ENCODE measurements around the gene RELCH. TPM values are rescaled to one million over a fixed set of nuclear protein-coding genes. Genes with fewer than 3 reads are reported as not detected.
A peak's percentile ranks its signal among the peaks of the same experiment; 100 is the strongest.

RELCH gene
- total RNA-seq, 2 donors from 2014 or later, result 36.0 to 48.9 TPM

DNA sequence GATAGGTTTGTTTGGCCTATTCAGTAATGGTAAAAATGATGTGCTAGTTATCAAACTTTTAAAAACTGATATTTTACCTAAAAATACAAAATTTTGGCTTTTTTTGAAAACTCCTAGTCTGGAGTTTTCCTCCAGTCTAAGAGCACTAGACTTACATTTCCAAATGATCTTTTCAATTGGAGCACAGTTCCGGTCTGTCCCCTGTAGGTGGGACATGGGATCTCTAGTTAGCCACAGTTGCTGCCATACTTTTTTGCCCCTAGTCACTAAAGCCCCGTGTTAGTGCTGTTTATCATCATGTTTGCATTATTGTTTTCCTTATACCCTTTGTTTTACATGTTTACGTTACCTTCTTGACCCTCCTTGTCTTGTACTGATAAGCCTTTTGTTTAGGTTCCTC lies 52.4 kb downstream of the RELCH start:
- ATAC-seq (ENCODE audit: insufficient number of reproducible peaks, low FRiP score, low read depth) (no peak), DNase-seq (ENCODE audit: low spot score) (no peak)
- no peaks in the 10 kb centered on the region for H3K36me3 ChIP-seq
- no peaks in the 10 kb centered on the region for H3K9me3 ChIP-seq
- TF ChIP-seq, protein P1, sequence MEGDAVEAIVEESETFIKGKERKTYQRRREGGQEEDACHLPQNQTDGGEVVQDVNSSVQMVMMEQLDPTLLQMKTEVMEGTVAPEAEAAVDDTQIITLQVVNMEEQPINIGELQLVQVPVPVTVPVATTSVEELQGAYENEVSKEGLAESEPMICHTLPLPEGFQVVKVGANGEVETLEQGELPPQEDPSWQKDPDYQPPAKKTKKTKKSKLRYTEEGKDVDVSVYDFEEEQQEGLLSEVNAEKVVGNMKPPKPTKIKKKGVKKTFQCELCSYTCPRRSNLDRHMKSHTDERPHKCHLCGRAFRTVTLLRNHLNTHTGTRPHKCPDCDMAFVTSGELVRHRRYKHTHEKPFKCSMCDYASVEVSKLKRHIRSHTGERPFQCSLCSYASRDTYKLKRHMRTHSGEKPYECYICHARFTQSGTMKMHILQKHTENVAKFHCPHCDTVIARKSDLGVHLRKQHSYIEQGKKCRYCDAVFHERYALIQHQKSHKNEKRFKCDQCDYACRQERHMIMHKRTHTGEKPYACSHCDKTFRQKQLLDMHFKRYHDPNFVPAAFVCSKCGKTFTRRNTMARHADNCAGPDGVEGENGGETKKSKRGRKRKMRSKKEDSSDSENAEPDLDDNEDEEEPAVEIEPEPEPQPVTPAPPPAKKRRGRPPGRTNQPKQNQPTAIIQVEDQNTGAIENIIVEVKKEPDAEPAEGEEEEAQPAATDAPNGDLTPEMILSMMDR (IDR thresholded peaks at IDR 0.05), result no peak
- H3K4me1 ChIP-seq (ENCODE audit: control insufficient read depth in 1 of 2, low read depth in 2 of 2), result no peaks in the 10 kb centered on the region
- H3K27ac ChIP-seq, result no peak overlapping the region
- no peak overlapping the region for H3K4me3 ChIP-seq
- H3K27me3 ChIP-seq (replicated peaks; ENCODE audit: insufficient read depth), result no peaks in the 10 kb centered on the region

DNA sequence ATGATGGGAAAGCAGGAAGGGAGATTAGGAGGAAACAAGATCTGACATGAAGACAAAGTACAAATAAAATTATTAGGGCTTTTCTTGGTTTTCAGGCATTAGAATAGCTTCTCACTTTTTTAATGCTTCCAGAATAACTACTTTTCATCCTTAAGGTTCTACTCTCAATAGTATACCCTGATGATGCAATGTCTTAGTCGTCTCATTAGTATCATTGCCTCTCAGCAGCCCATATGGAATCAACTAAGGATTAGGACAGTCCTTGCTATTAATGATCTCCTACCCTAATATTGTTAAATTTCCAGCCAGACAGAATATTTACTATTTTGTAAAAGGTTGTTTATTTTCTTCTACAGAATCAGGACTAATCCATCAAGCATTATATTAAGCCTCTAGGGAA lies 55.9 kb downstream of the RELCH start:
- Histone ChIP-seq H3K36me3 (no peaks in the 10 kb centered on the region), H3K27ac (no peak overlapping the region), H3K4me3 (no peak overlapping the region), H3K9me3 (no peaks in the 10 kb centered on the region), H3K27me3 (replicated peaks; ENCODE audit: insufficient read depth) (no peaks in the 10 kb centered on the region), H3K4me1 (ENCODE audit: control insufficient read depth in 1 of 2, low read depth in 2 of 2) (peaks cover 22 to 23% of the 10 kb centered on the region in 2 donors)
- TF ChIP-seq, protein P1 (IDR thresholded peaks at IDR 0.05), result no peak
- no peak for DNase-seq (ENCODE audit: low spot score)
- no peak for ATAC-seq (ENCODE audit: insufficient number of reproducible peaks, low FRiP score, low read depth)

GRCh38 chr18:62245177-62245576 lies 58.1 kb downstream of the RELCH start:
- Histone ChIP-seq H3K4me1 (ENCODE audit: control insufficient read depth in 1 of 2, low read depth in 2 of 2) (peaks cover 28 to 30% of the 10 kb centered on the region in 2 donors), H3K36me3 (no peaks in the 10 kb centered on the region), H3K27me3 (replicated peaks; ENCODE audit: insufficient read depth) (no peaks in the 10 kb centered on the region), H3K27ac (no peak overlapping the region), H3K9me3 (no peaks in the 10 kb centered on the region), H3K4me3 (no peak overlapping the region)
- DNase-seq (ENCODE audit: low spot score) (no peak), ATAC-seq (ENCODE audit: insufficient number of reproducible peaks, low FRiP score, low read depth) (no peak)
- TF ChIP-seq, protein P1 (IDR thresholded peaks at IDR 0.05), result no peak

DNA sequence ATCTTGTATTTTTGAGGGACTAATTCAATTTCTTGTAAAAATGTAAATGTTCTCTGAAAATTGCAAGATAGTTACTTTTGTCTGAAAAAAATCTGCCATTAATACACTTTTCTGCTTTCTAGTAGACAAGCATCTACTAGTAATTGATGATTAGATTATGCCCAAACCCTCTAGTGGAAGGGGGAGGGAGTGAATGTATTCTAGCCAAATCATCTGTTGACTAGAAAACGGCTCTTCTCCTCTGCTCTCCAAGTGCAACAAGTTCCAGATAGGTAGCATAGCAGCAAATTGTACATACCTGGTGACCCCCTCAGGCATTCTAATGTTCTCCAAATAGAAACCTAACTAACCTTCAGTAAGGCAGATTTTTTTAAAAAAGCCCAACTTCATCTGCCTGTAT lies 58.6 kb downstream of the RELCH start:
- Histone ChIP-seq H3K36me3 (no peaks in the 10 kb centered on the region), H3K27me3 (replicated peaks; ENCODE audit: insufficient read depth) (no peaks in the 10 kb centered on the region), H3K27ac (peak overlapping the region; percentile 43 to 61), H3K9me3 (no peaks in the 10 kb centered on the region), H3K4me1 (ENCODE audit: control insufficient read depth in 1 of 2, low read depth in 2 of 2) (peaks cover 28 to 30% of the 10 kb centered on the region in 2 donors), H3K4me3 (no peak overlapping the region)
- DNase-seq (ENCODE audit: low spot score) (no peak), ATAC-seq (ENCODE audit: insufficient number of reproducible peaks, low FRiP score, low read depth) (no peak)
- TF ChIP-seq, protein P1 (IDR thresholded peaks at IDR 0.05), result no peak

DNA sequence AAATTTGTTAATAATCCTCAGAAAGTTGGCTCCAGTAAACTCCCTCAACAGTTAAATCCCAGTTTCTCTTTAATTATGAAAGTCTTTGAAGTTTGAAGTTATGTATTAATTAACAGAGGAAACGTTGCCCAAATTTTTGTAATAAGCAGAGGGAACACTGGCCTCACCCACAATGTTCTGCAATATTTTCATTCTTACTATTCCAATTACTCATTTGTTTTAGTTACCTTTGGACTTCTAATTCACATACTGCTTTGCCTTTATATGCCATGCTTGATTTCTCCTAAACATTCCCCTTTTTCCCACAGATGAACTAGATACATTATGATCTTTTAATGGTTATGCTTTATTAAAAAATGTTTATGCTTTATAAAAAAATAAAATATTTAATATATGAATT lies 61.3 kb downstream of the RELCH start:
- Histone ChIP-seq H3K27ac (no peak overlapping the region), H3K4me3 (no peak overlapping the region), H3K4me1 (ENCODE audit: control insufficient read depth in 1 of 2, low read depth in 2 of 2) (peaks cover 28 to 30% of the 10 kb centered on the region in 2 donors), H3K27me3 (replicated peaks; ENCODE audit: insufficient read depth) (no peaks in the 10 kb centered on the region), H3K9me3 (no peaks in the 10 kb centered on the region), H3K36me3 (no peaks in the 10 kb centered on the region)
- TF ChIP-seq, protein P1 (IDR thresholded peaks at IDR 0.05), result no peak
- DNase-seq (ENCODE audit: low spot score) (no peak), ATAC-seq (ENCODE audit: insufficient number of reproducible peaks, low FRiP score, low read depth) (no peak)
